PC-9 (cell line): ENCODE results near the gene HSD3B7. TPM values are rescaled to one million over a fixed set of nuclear protein-coding genes. Genes with fewer than 3 reads are reported as not detected.

Experiments
- BruUV-seq: library from RNA; stranded (reverse); fragments of 400-500 nt; replicated peaks from 2 replicates; lab custom pipeline; 2021; lab: Mats Ljungman, UMichigan
- CTCF ChIA-PET: fragments of 300-600 bp; sonication (Branson Sonifier 250); formaldehyde crosslinking; loops from one replicate; lab custom pipeline; 2022; ENCODE audit warnings: antibody characterized with exemption; lab: Charles Lee
- POLR2A ChIA-PET: fragments of 300-600 bp; sonication (Branson Sonifier 250); formaldehyde crosslinking; loops from one replicate; lab custom pipeline; 2022; ENCODE audit warnings: antibody characterized with exemption; ENCODE audit not compliant: unreplicated experiment; lab: Charles Lee
- DNase-seq, 2 experiments: peaks; one replicate each; pipeline versions ENCODE4 v3.0.0 to v3.0.0-alpha.2; 2015 to 2022; ENCODE audit warnings: mixed read lengths in 1 of 2
- H2AFZ ChIP-seq: fragments of 200-600 bp; sonication (generic); 2 replicates; pipeline ENCODE4 v1.8.1; 2017; ENCODE audit warnings: antibody characterized with exemption
- H3F3A ChIP-seq: fragments of 200-600 bp; sonication (generic); 2 replicates; pipeline ENCODE4 v1.8.1; 2017; ENCODE audit warnings: antibody characterized with exemption, mild to moderate bottlenecking, low read depth; ENCODE audit not compliant: insufficient read depth
- H3K27ac ChIP-seq: fragments of 200-600 bp; sonication (generic); 2 replicates; pipeline ENCODE4 v1.6.1; 2016; ENCODE audit warnings: mixed run types
- H3K27me3 ChIP-seq: fragments of 200-600 bp; sonication (generic); 2 replicates; pipeline ENCODE4 v1.6.1; 2016; ENCODE audit warnings: low read depth, mixed run types; ENCODE audit not compliant: insufficient read depth
- H3K36me3 ChIP-seq: fragments of 200-600 bp; sonication (generic); 2 replicates; pipeline ENCODE4 v1.6.1; 2016; ENCODE audit warnings: low read depth, mixed run types
- H3K4me1 ChIP-seq: fragments of 200-600 bp; sonication (generic); replicated peaks from 2 replicates; pipeline ENCODE4 v1.6.1; 2016; ENCODE audit warnings: mixed run types; ENCODE audit not compliant: insufficient read depth
- H3K4me2 ChIP-seq: fragments of 200-600 bp; sonication (generic); 2 replicates; pipeline ENCODE4 v1.6.1; 2017; ENCODE audit warnings: mixed run types
- H3K4me3 ChIP-seq: fragments of 200-600 bp; sonication (generic); 2 replicates; pipeline ENCODE4 v1.6.1; 2016; ENCODE audit warnings: mixed run types
- H3K79me2 ChIP-seq: fragments of 200-600 bp; sonication (generic); 2 replicates; pipeline ENCODE4 v1.6.1; 2017; ENCODE audit warnings: low read depth, mixed run types
- H3K9me2 ChIP-seq: fragments of 200-600 bp; sonication (generic); 2 replicates; pipeline ENCODE4 v1.8.1; 2017; ENCODE audit warnings: mild to moderate bottlenecking; ENCODE audit not compliant: insufficient read depth
- H3K9me3 ChIP-seq: fragments of 200-600 bp; sonication (generic); 2 replicates; pipeline ENCODE4 v1.8.1; 2016; ENCODE audit warnings: low read depth; ENCODE audit not compliant: insufficient read depth
- H4K20me1 ChIP-seq: fragments of 200-600 bp; sonication (generic); 2 replicates; pipeline ENCODE4 v1.8.1; 2017; ENCODE audit not compliant: insufficient read depth
- EZH2 ChIP-seq: fragments of 200-600 bp; sonication (generic); IDR thresholded peaks from 2 replicates; pipeline ENCODE4 v1.8.0; 2017; ENCODE audit warnings: antibody characterized with exemption, low read depth
- intact Hi-C: fragments of 100-400 bp; cut with micrococcal nuclease; formaldehyde crosslinking; loops from one replicate; pipeline ENCODE4 v1.10.0; 2022; ENCODE audit not compliant: unreplicated experiment
- total RNA-seq: library from RNA; stranded (reverse); gene quantifications from 2 replicates; pipeline ENCODE4 v1.2.3, GENCODE V29; 2021
- TF ChIP-seq, protein P1 (sequence below): fragments of 200-600 bp; sonication (generic); conservative IDR thresholded peaks from 2 replicates; pipeline ENCODE4 v1.6.1; 2017; ENCODE audit warnings: mixed run types, antibody characterized with exemption, mild to moderate bottlenecking, moderate library complexity

HSD3B7 gene
- total RNA-seq, 1 experiment from 2014 or later: 34.8 TPM

DNA sequence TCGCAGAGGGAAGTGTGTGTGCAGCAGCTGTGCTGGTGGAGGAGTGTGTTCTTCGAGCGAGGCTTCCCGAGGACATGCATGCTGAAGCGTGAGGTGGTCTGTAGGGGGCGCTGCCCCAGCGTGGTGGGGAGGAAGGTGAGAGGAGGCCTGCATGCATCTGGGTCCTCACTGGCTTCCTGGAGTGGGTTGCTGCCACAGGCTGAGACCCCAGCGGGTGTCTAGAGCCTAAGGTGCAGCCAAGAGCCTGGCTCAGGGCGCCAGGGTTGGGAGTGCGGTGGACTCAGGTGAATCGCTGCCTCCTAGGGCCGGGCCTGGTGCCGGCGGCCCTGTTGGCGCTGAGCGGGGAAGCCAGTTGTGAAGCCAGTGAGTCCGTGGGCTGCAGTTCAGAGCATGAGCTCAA, 7.5 kb upstream of the HSD3B7 start:
- H2AFZ ChIP-seq: no peak overlapping the region
- POLR2A ChIA-PET: interaction anchor here (0.6 kb wide), 1 partner anchor 164 kb away, joined by 6 read pairs; no protein-coding TSS in a partner anchor
- intact Hi-C loops: no loop called here
- no peaks in the 10 kb centered on the region for H3K27me3 ChIP-seq
- no peaks in the 10 kb centered on the region for H3K9me2 ChIP-seq
- H3K36me3 ChIP-seq: peaks cover 6% of the 10 kb centered on the region; the same call in 1 of the 2 replicates
- no peak overlapping the region for H3K27ac ChIP-seq
- peak in 1 of 2 experiments; percentile 21 for DNase-seq
- H4K20me1 ChIP-seq: peaks cover 11% of the 10 kb centered on the region; the same call in 1 of the 2 replicates
- no peaks in the 10 kb centered on the region for H3K79me2 ChIP-seq
- peaks cover 6% of the 10 kb centered on the region; the same call in 1 of the 2 replicates for H3F3A ChIP-seq
- no peak overlapping the region for H3K4me3 ChIP-seq
- TF ChIP-seq, protein P1, sequence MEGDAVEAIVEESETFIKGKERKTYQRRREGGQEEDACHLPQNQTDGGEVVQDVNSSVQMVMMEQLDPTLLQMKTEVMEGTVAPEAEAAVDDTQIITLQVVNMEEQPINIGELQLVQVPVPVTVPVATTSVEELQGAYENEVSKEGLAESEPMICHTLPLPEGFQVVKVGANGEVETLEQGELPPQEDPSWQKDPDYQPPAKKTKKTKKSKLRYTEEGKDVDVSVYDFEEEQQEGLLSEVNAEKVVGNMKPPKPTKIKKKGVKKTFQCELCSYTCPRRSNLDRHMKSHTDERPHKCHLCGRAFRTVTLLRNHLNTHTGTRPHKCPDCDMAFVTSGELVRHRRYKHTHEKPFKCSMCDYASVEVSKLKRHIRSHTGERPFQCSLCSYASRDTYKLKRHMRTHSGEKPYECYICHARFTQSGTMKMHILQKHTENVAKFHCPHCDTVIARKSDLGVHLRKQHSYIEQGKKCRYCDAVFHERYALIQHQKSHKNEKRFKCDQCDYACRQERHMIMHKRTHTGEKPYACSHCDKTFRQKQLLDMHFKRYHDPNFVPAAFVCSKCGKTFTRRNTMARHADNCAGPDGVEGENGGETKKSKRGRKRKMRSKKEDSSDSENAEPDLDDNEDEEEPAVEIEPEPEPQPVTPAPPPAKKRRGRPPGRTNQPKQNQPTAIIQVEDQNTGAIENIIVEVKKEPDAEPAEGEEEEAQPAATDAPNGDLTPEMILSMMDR: peak; percentile 54
- no peak for TF ChIP-seq EZH2
- no TSS peak for BruUV-seq
- H3K4me2 ChIP-seq: no peak overlapping the region
- CTCF ChIA-PET: interaction anchor here (0.5 to 0.7 kb wide), 2 partner anchors 46 to 479 kb away, joined by 6 to 9 read pairs; no protein-coding TSS in a partner anchor
- H3K9me3 ChIP-seq: no peaks in the 10 kb centered on the region
- H3K4me1 ChIP-seq: no peaks in the 10 kb centered on the region

GRCh38 chr16:30979170-30980022, 5.6 kb upstream of the HSD3B7 start:
- Histone ChIP-seq H3K4me1 (no peaks in the 10 kb centered on the region), H3K4me2 (no peak overlapping the region), H3K27ac (no peak overlapping the region), H3K27me3 (no peaks in the 10 kb centered on the region), H3K9me3 (no peaks in the 10 kb centered on the region), H3K79me2 (no peaks in the 10 kb centered on the region), H2AFZ (no peak overlapping the region), H3K36me3 (peaks cover 7% of the 10 kb centered on the region; the same call in 1 of the 2 replicates), H3K4me3 (no peak overlapping the region), H3K9me2 (no peaks in the 10 kb centered on the region), H3F3A (peaks cover 23% of the 10 kb centered on the region; the same call in 1 of the 2 replicates), H4K20me1 (peaks cover 11% of the 10 kb centered on the region)
- intact Hi-C loops: no loop called here
- no peak for TF ChIP-seq EZH2
- TF ChIP-seq, protein P1: no peak
- peak in 1 of 2 experiments; percentile 21 for DNase-seq
- BruUV-seq: no TSS peak
- CTCF ChIA-PET: interaction anchor here (0.7 kb wide), 1 partner anchor 90 kb away, joined by 3 read pairs; no protein-coding TSS in a partner anchor
- POLR2A ChIA-PET: no interaction called here

DNA sequence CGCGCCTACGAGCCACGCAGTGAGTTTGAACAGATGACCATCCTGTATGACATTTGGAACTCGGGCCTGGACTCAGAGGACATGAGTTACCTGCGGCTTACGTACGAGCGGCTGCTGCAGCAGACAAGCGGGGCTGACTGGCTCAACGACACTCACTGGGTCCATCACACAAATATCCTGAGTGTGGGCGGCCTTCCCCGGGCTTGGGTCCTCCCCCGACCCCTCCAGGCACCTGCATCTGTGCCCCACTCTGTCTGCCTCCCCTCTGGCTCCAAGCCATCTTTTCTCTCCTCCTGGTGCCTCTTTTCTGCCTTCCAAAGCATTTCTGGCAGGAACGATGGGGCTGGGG, 5.0 kb upstream of the HSD3B7 start:
- BruUV-seq: no TSS peak
- intact Hi-C loops: no loop called here

More for the DNA sequence above, 5.0 kb upstream of the HSD3B7 start:
- no peak for TF ChIP-seq EZH2
- TF ChIP-seq, protein P1: no peak
- ChIA-PET POLR2A (no interaction called here), CTCF (no interaction called here)
- DNase-seq: peak in 1 of 2 experiments; percentile 1
- peaks cover 7% of the 10 kb centered on the region; the same call in 1 of the 2 replicates for H3K36me3 ChIP-seq
- no peak overlapping the region for H2AFZ ChIP-seq
- H3K4me3 ChIP-seq: no peak overlapping the region
- peaks cover 11% of the 10 kb centered on the region for H4K20me1 ChIP-seq
- no peaks in the 10 kb centered on the region for H3K79me2 ChIP-seq
- H3K27ac ChIP-seq: no peak overlapping the region
- no peaks in the 10 kb centered on the region for H3K9me2 ChIP-seq
- H3K9me3 ChIP-seq: no peaks in the 10 kb centered on the region
- no peaks in the 10 kb centered on the region; the same call in 1 of the 2 replicates for H3K4me1 ChIP-seq
- no peaks in the 10 kb centered on the region for H3K27me3 ChIP-seq
- H3K4me2 ChIP-seq: no peak overlapping the region
- peaks cover 25% of the 10 kb centered on the region; the same call in 1 of the 2 replicates for H3F3A ChIP-seq
